MCF 10A (cell line): ENCODE measurements around the gene NTF3. TPM values are rescaled to one million over a fixed set of nuclear protein-coding genes. Genes with fewer than 3 reads are reported as not detected.

Experiments
- BruUV-seq: library from RNA; stranded (reverse); fragments of 400-500 nt; replicated peaks from 2 replicates; lab custom pipeline; 2021; lab: Mats Ljungman, UMichigan
- CTCF ChIA-PET: fragments of 300-600 bp; sonication (Branson Sonifier 250); formaldehyde crosslinking; extraction: SDS; loops from one replicate; lab custom pipeline; 2021; ENCODE audit warnings: antibody characterized with exemption, inconsistent platforms; lab: Yijun Ruan, JAX
- POLR2A ChIA-PET: fragments of 300-600, 350-650 bp; sonication (Branson Sonifier 250); formaldehyde crosslinking; extraction: SDS; loops from one replicate; lab custom pipeline; 2020; ENCODE audit warnings: antibody characterized with exemption, inconsistent platforms; lab: Yijun Ruan, JAX
- DNase-seq: peaks from one replicate; pipeline ENCODE4 v3.0.0-alpha.2; 2018; ENCODE audit not compliant: unreplicated experiment
- H3K27ac Mint-ChIP-seq: one replicate; pipeline ENCODE4 v1.8.0; 2022; ENCODE audit warnings: mild to moderate bottlenecking, low read depth, mixed read lengths; ENCODE audit not compliant: unreplicated experiment
- H3K27me3 Mint-ChIP-seq: one replicate; pipeline ENCODE4 v1.8.0; 2022; ENCODE audit warnings: mixed read lengths; ENCODE audit not compliant: insufficient read depth, unreplicated experiment
- H3K36me3 Mint-ChIP-seq: one replicate; pipeline ENCODE4 v1.8.0; 2022; ENCODE audit warnings: mild to moderate bottlenecking, moderate library complexity, mixed read lengths; ENCODE audit not compliant: insufficient read depth, unreplicated experiment
- H3K4me1 Mint-ChIP-seq: one replicate; pipeline ENCODE4 v1.8.0; 2022; ENCODE audit warnings: mixed read lengths; ENCODE audit not compliant: insufficient read depth, unreplicated experiment
- H3K4me3 Mint-ChIP-seq: one replicate; pipeline ENCODE4 v1.8.0; 2022; ENCODE audit warnings: mild to moderate bottlenecking, moderate library complexity, mixed read lengths; ENCODE audit not compliant: unreplicated experiment
- H3K9me3 Mint-ChIP-seq: one replicate; pipeline ENCODE4 v1.8.0; 2022; ENCODE audit warnings: mixed read lengths; ENCODE audit not compliant: unreplicated experiment
- CTCF ChIP-seq: fragments of 200-600 bp; IDR thresholded peaks from one replicate; pipeline ENCODE4 v1.8.0; 2022; ENCODE audit warnings: antibody characterized with exemption, mild to moderate bottlenecking; ENCODE audit not compliant: unreplicated experiment
- intact Hi-C: fragments of 100-400 bp; cut with micrococcal nuclease; formaldehyde crosslinking; loops from 2 replicates; pipeline ENCODE4 v1.14.1; 2022
- total RNA-seq: library from RNA; stranded (reverse); gene quantifications from 2 replicates; pipeline ENCODE4 v1.2.3, GENCODE V29; 2022

NTF3 gene
- total RNA-seq, 1 experiment from 2014 or later, result not detected

- CTCF ChIA-PET, result interaction anchor here (0.9 kb wide), 1 partner anchor 15 kb away, joined by 4 read pairs; no protein-coding TSS in a partner anchor
- BruUV-seq, result no TSS peak
- intact Hi-C loops, result no loop called here
- Mint-ChIP-seq H3K4me3 (no peak overlapping the region), H3K36me3 (no peaks in the 10 kb centered on the region), H3K27me3 (no peaks in the 10 kb centered on the region), H3K9me3 (peaks cover 21% of the 10 kb centered on the region), H3K4me1 (no peaks in the 10 kb centered on the region), H3K27ac (no peak overlapping the region)
- no peak for DNase-seq
- POLR2A ChIA-PET, result no interaction called here
- TF ChIP-seq CTCF, result no peak
Observed at GRCh38 chr12:5484426-5484825, 52.5 kb downstream of the NTF3 start.

GRCh38 chr12:5485454-5485853 is 53.5 kb downstream of the NTF3 start:
- H3K27me3 Mint-ChIP-seq, result no peaks in the 10 kb centered on the region

GRCh38 chr12:5487076-5487475 is 55.2 kb downstream of the NTF3 start:
- BruUV-seq, result no TSS peak
- H3K9me3 Mint-ChIP-seq, result peaks cover 42% of the 10 kb centered on the region
- H3K36me3 Mint-ChIP-seq, result no peaks in the 10 kb centered on the region
- intact Hi-C loops, result no loop called here
- no peaks in the 10 kb centered on the region for H3K27me3 Mint-ChIP-seq
- no peak overlapping the region for H3K4me3 Mint-ChIP-seq
- no peaks in the 10 kb centered on the region for H3K4me1 Mint-ChIP-seq
- no peak for DNase-seq
- ChIA-PET POLR2A (no interaction called here), CTCF (interaction anchor here (1.0 kb wide), 1 partner anchor 18 kb away, joined by 5 read pairs; no protein-coding TSS in a partner anchor)
- no peak for TF ChIP-seq CTCF
- no peak overlapping the region for H3K27ac Mint-ChIP-seq

More at GRCh38 chr12:5485454-5485853, 53.5 kb downstream of the NTF3 start:
- H3K4me1 Mint-ChIP-seq, result no peaks in the 10 kb centered on the region
- H3K4me3 Mint-ChIP-seq, result no peak overlapping the region
- intact Hi-C loops, result no loop called here
- ChIA-PET POLR2A (no interaction called here), CTCF (interaction anchor here (0.6 to 0.9 kb wide), 2 partner anchors 16 to 1058 kb away, joined by 4 to 5 read pairs; no protein-coding TSS in a partner anchor)
- H3K27ac Mint-ChIP-seq, result no peak overlapping the region
- no TSS peak for BruUV-seq
- no peaks in the 10 kb centered on the region for H3K36me3 Mint-ChIP-seq
- TF ChIP-seq CTCF, result no peak
- peaks cover 31% of the 10 kb centered on the region for H3K9me3 Mint-ChIP-seq
- DNase-seq, result no peak

GRCh38 chr12:5487948-5488625 is 56.2 kb downstream of the NTF3 start:
- POLR2A ChIA-PET, result no interaction called here
- Mint-ChIP-seq H3K27me3 (no peaks in the 10 kb centered on the region), H3K27ac (no peak overlapping the region), H3K9me3 (peaks cover 47% of the 10 kb centered on the region), H3K4me3 (no peak overlapping the region), H3K36me3 (no peaks in the 10 kb centered on the region), H3K4me1 (no peaks in the 10 kb centered on the region)
- intact Hi-C loops, result no loop called here
- DNase-seq, result no peak
- CTCF ChIA-PET, result no interaction called here
- no peak for TF ChIP-seq CTCF
- BruUV-seq, result no TSS peak
